Measurements from ENCODE around the gene CAMKK2. TPM values are rescaled to one million over a fixed set of nuclear protein-coding genes. Genes with fewer than 3 reads are reported as not detected.

The CAMKK2 gene
- total RNA-seq, 1 experiment from 2014 or later, result 24.7 TPM

GRCh38 chr12:121217063-121217462 lies 79.4 kb downstream of the CAMKK2 start:
- no peaks in the 10 kb centered on the region for H3K4me1 Mint-ChIP-seq
- no peak for TF ChIP-seq CTCF (conservative IDR thresholded peaks at IDR 0.05)
- Histone ChIP-seq H3K14ac (ENCODE audit: insufficient read depth, low read length) (no peak overlapping the region), H4K20me1 (ENCODE audit: control insufficient read depth, insufficient read depth, insufficient read length) (no peaks in the 10 kb centered on the region), H3K27ac (ENCODE audit: insufficient read length, low read depth, low read length) (no peak overlapping the region), H4K5ac (ENCODE audit: insufficient read length, low read depth, low read length) (no peak overlapping the region), H3K23ac (ENCODE audit: insufficient read length, low read depth, low read length) (peak overlapping the region; percentile 17), H2BK12ac (ENCODE audit: insufficient read length, low read depth, low read length) (no peak overlapping the region), H3K27me3 (ENCODE audit: insufficient read depth, low read length) (no peaks in the 10 kb centered on the region), H3K4me1 (ENCODE audit: insufficient read depth, low read length) (no peaks in the 10 kb centered on the region), H3K4me2 (ENCODE audit: insufficient read depth, insufficient read length, low read length) (no peak overlapping the region), H3T11ph (ENCODE audit: low read length) (no peak overlapping the region), H3K79me2 (ENCODE audit: insufficient read depth, low read length) (no peaks in the 10 kb centered on the region), H3K4ac (ENCODE audit: low read depth, low read length) (no peak overlapping the region), H3K9me3 (ENCODE audit: control insufficient read depth, low read depth, low read length) (no peaks in the 10 kb centered on the region), H3K18ac (ENCODE audit: insufficient read length, low read depth, low read length) (no peak overlapping the region), H3K79me1 (ENCODE audit: insufficient read depth, low read depth, low read length, poor library complexity, severe bottlenecking) (no peaks in the 10 kb centered on the region), H2BK15ac (ENCODE audit: low read depth, low read length) (no peak overlapping the region), H2BK120ac (ENCODE audit: low read depth, low read length, poor library complexity, severe bottlenecking) (no peak overlapping the region), H4K91ac (ENCODE audit: insufficient read length, low read depth, low read length) (no peak overlapping the region), H3K56ac (ENCODE audit: insufficient read length, low read depth, low read length) (no peak overlapping the region), H4K8ac (replicated peaks; ENCODE audit: insufficient read length, low read depth, low read length) (no peak overlapping the region), H3K9ac (ENCODE audit: extremely low read depth, insufficient read length, low read length) (no peak overlapping the region), H2AFZ (ENCODE audit: low read length) (no peak overlapping the region), H2BK20ac (ENCODE audit: low read depth, low read length, poor library complexity, severe bottlenecking) (no peak overlapping the region), H3K23me2 (ENCODE audit: insufficient read length, low read depth, low read length, poor library complexity, severe bottlenecking) (no peaks in the 10 kb centered on the region), H2AK5ac (ENCODE audit: insufficient read length, low read length) (no peak overlapping the region), H2BK5ac (ENCODE audit: insufficient read length, low read length) (no peak overlapping the region)
- no peak overlapping the region for H3K4me3 Mint-ChIP-seq
- no peaks in the 10 kb centered on the region for H3K9me3 Mint-ChIP-seq
- WGBS (ENCODE audit: extremely low coverage, insufficient read length, low lambda C conversion rate), result no CpG with 5 or more reads among the region's 8 CpGs
- no peak overlapping the region for H3K27ac Mint-ChIP-seq
- peaks cover 0 to 2% (median 0%) of the 10 kb centered on the region in 3 experiments; a peak in 1 of 7 replicates for H3K36me3 Mint-ChIP-seq (ENCODE audit: insufficient read depth in 1 of 3, low read depth in 3 of 3)
- DNase-seq, result no peak
- H3K27me3 Mint-ChIP-seq (ENCODE audit: low read depth), result no peaks in the 10 kb centered on the region
